ENCODE measurements around the gene ARNT2.
A peak's percentile ranks its signal among the peaks of the same experiment; 100 is the strongest.

The ARNT2 gene

DNA sequence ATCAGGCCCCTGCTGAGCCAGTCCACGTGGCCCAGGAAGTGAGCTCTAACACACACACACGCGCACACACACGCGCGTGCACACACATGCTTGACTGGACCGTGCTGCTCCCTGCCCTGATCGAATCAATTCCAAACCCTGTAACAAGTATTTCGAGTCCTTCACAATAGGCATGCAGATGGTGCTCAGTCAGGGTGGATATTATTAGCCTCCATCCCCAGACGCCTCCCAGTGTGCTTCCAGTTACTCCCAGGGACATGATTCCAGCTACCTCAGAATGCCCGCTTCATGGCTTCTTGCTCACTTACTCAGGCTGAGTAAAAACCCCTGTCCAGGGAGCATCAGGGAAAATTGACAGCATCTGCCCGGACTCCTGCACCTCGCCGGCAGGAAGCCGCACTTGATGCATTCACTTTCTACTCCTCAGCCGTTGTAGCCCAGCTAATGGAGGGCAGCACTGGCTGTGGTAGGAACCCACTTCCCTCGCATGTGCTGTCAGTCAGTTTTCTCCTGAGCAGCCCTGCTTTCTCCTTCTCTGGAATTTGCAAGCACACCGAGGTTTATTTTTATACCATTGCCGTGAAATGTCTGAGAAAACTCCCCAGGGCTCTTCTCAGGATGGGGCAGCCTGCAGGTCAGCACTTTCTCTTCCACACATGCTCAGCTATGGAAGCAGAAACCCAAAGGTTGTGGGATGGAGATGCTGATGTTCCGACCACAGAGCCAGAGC is 164.9 kb downstream of the ARNT2 start:
- Histone ChIP-seq H2BK12ac (ENCODE audit: low read length in 2 of 2) (peak overlapping the region in 1 of 2 experiments; percentile 11), H2AK5ac (ENCODE audit: low read length, severe bottlenecking) (no peak overlapping the region), H2BK15ac (ENCODE audit: low read depth, poor library complexity, severe bottlenecking) (no peak overlapping the region), H2BK120ac (ENCODE audit: low read depth, low read length) (no peak overlapping the region), H3K9me3 (ENCODE audit: control insufficient read depth, low read length) (no peaks in the 10 kb centered on the region), H3K9ac (ENCODE audit: low read length) (peak overlapping the region; percentile 56), H3K14ac (ENCODE audit: low read length in 2 of 2) (no peak overlapping the region), H3K4me2 (ENCODE audit: low read length, poor library complexity, severe bottlenecking) (no peak overlapping the region), H3K4me1 (ENCODE audit: control insufficient read depth, insufficient read depth, low read depth, low read length) (peaks cover 9% of the 10 kb centered on the region), H2BK5ac (ENCODE audit: low read depth, low read length, poor library complexity, severe bottlenecking) (no peak overlapping the region), H3K27ac (ENCODE audit: low read length, poor library complexity, severe bottlenecking) (no peak overlapping the region), H3K4me3 (ENCODE audit: insufficient read depth in 1 of 2, low read depth in 1 of 2, low read length in 2 of 2) (no peak overlapping the region), H4K91ac (ENCODE audit: low read length) (no peak overlapping the region), H3K18ac (ENCODE audit: low read depth in 1 of 2, low read length in 2 of 2) (no peak overlapping the region), H3K36me3 (ENCODE audit: control insufficient read depth in 1 of 2, insufficient read depth in 2 of 2, low read depth in 1 of 2, low read length in 2 of 2) (peaks cover 22 to 34% of the 10 kb centered on the region in 2 experiments), H3K79me1 (replicated peaks; ENCODE audit: low read length, poor library complexity, severe bottlenecking) (no peaks in the 10 kb centered on the region), H3K27me3 (ENCODE audit: control insufficient read depth in 1 of 2, insufficient read depth in 1 of 2, low read length in 2 of 2) (no peaks in the 10 kb centered on the region), H3K4ac (ENCODE audit: low read depth in 1 of 2, low read length in 2 of 2) (no peak overlapping the region), H3K23ac (ENCODE audit: low read length in 2 of 2) (no peak overlapping the region), H2AFZ (ENCODE audit: low read depth, low read length) (no peak overlapping the region), H4K8ac (ENCODE audit: low read length) (no peak overlapping the region)
- no peak for DNase-seq
- WGBS, result 86% methylated on average over 20 of the region's 20 CpGs

DNA sequence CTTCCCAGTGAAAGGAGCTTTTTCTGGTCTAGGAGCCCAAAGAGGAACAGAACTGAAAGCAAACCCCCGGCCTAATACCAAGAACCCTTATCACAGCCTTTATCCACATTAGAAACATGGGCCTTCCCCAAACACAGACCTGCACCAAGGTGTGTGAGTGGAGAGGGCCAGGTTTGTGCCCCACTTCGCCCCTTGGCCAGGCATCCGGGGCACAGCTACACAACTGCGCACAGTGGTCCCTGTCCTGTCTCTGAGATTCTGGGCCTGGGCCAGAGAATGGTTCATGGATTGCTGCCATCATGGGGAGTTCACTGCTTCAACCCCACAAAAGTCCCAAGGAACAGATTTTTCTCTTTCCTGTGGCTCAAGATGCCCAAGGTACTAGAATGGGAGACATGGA is 165.5 kb downstream of the ARNT2 start:
- no peak overlapping the region for H3K9ac ChIP-seq (ENCODE audit: low read length)
- no peak overlapping the region for H2BK15ac ChIP-seq (ENCODE audit: low read depth, poor library complexity, severe bottlenecking)
- H3K79me1 ChIP-seq (replicated peaks; ENCODE audit: low read length, poor library complexity, severe bottlenecking), result no peaks in the 10 kb centered on the region
- H3K4ac ChIP-seq (ENCODE audit: low read depth in 1 of 2, low read length in 2 of 2), result no peak overlapping the region
- no peak overlapping the region for H3K18ac ChIP-seq (ENCODE audit: low read depth in 1 of 2, low read length in 2 of 2)
- H2BK12ac ChIP-seq (ENCODE audit: low read length in 2 of 2), result no peak overlapping the region
- H4K91ac ChIP-seq (ENCODE audit: low read length), result no peak overlapping the region
- H3K36me3 ChIP-seq (ENCODE audit: control insufficient read depth in 1 of 2, insufficient read depth in 2 of 2, low read depth in 1 of 2, low read length in 2 of 2), result peaks cover 24 to 37% of the 10 kb centered on the region in 2 experiments
- whole genome bisulfite sequencing, result 100% methylated on average over 4 of the region's 4 CpGs
- H3K27me3 ChIP-seq (ENCODE audit: control insufficient read depth in 1 of 2, insufficient read depth in 1 of 2, low read length in 2 of 2), result no peaks in the 10 kb centered on the region
- H3K4me1 ChIP-seq (ENCODE audit: control insufficient read depth, insufficient read depth, low read depth, low read length), result peaks cover 9% of the 10 kb centered on the region
- no peak overlapping the region for H3K23ac ChIP-seq (ENCODE audit: low read length in 2 of 2)
- no peak overlapping the region for H2BK120ac ChIP-seq (ENCODE audit: low read depth, low read length)
- no peak overlapping the region for H4K8ac ChIP-seq (ENCODE audit: low read length)
- H3K4me3 ChIP-seq (ENCODE audit: insufficient read depth in 1 of 2, low read depth in 1 of 2, low read length in 2 of 2), result no peak overlapping the region
- no peak overlapping the region for H3K14ac ChIP-seq (ENCODE audit: low read length in 2 of 2)
- no peak overlapping the region for H2BK5ac ChIP-seq (ENCODE audit: low read depth, low read length, poor library complexity, severe bottlenecking)
- no peak overlapping the region for H2AFZ ChIP-seq (ENCODE audit: low read depth, low read length)
- no peaks in the 10 kb centered on the region for H3K9me3 ChIP-seq (ENCODE audit: control insufficient read depth, low read length)
- no peak for DNase-seq
- H3K27ac ChIP-seq (ENCODE audit: low read length, poor library complexity, severe bottlenecking), result no peak overlapping the region
- H2AK5ac ChIP-seq (ENCODE audit: low read length, severe bottlenecking), result no peak overlapping the region
- no peak overlapping the region for H3K4me2 ChIP-seq (ENCODE audit: low read length, poor library complexity, severe bottlenecking)

DNA sequence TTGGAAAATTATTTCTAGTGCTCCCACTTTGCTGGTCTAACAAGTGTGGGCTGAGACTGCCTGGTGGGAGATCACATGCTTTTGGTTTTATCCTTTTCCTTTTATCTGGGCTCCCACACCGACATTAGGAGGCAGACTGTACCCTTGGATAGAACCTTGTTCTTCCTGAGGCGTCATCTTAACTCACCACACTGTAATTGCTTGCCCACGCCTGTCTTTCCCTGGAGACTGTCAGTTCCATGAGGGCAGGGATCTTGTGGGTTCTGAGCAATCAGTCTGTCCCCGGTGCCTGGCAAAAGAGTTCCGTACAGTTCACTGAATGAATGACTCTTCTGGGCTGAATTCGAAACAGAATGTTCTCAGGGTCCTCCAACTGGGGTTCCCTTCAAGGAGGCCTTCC is 166.4 kb downstream of the ARNT2 start:
- Histone ChIP-seq H3K27me3 (ENCODE audit: control insufficient read depth in 1 of 2, insufficient read depth in 1 of 2, low read length in 2 of 2) (no peaks in the 10 kb centered on the region), H2BK5ac (ENCODE audit: low read depth, low read length, poor library complexity, severe bottlenecking) (no peak overlapping the region), H3K23ac (ENCODE audit: low read length in 2 of 2) (no peak overlapping the region), H3K27ac (ENCODE audit: low read length, poor library complexity, severe bottlenecking) (no peak overlapping the region), H4K8ac (ENCODE audit: low read length) (no peak overlapping the region), H2BK15ac (ENCODE audit: low read depth, poor library complexity, severe bottlenecking) (no peak overlapping the region), H2AK5ac (ENCODE audit: low read length, severe bottlenecking) (no peak overlapping the region), H3K18ac (ENCODE audit: low read depth in 1 of 2, low read length in 2 of 2) (no peak overlapping the region), H2BK120ac (ENCODE audit: low read depth, low read length) (no peak overlapping the region), H3K79me1 (replicated peaks; ENCODE audit: low read length, poor library complexity, severe bottlenecking) (no peaks in the 10 kb centered on the region), H3K9ac (ENCODE audit: low read length) (no peak overlapping the region), H3K4me1 (ENCODE audit: control insufficient read depth, insufficient read depth, low read depth, low read length) (peaks cover 9% of the 10 kb centered on the region), H3K14ac (ENCODE audit: low read length in 2 of 2) (no peak overlapping the region), H2AFZ (ENCODE audit: low read depth, low read length) (no peak overlapping the region), H3K4me2 (ENCODE audit: low read length, poor library complexity, severe bottlenecking) (no peak overlapping the region), H3K36me3 (ENCODE audit: control insufficient read depth in 1 of 2, insufficient read depth in 2 of 2, low read depth in 1 of 2, low read length in 2 of 2) (peaks cover 32 to 46% of the 10 kb centered on the region in 2 experiments), H3K9me3 (ENCODE audit: control insufficient read depth, low read length) (no peaks in the 10 kb centered on the region), H3K4ac (ENCODE audit: low read depth in 1 of 2, low read length in 2 of 2) (no peak overlapping the region), H3K4me3 (ENCODE audit: insufficient read depth in 1 of 2, low read depth in 1 of 2, low read length in 2 of 2) (no peak overlapping the region), H4K91ac (ENCODE audit: low read length) (no peak overlapping the region), H2BK12ac (ENCODE audit: low read length in 2 of 2) (no peak overlapping the region)
- 87% methylated on average over 6 of the region's 6 CpGs for WGBS
- DNase-seq, result no peak

GRCh38 chr15:80572337-80572736 is 168.2 kb downstream of the ARNT2 start:
- Histone ChIP-seq H3K27ac (ENCODE audit: low read length, poor library complexity, severe bottlenecking) (no peak overlapping the region), H3K4me3 (ENCODE audit: insufficient read depth in 1 of 2, low read depth in 1 of 2, low read length in 2 of 2) (no peak overlapping the region), H3K36me3 (ENCODE audit: control insufficient read depth in 1 of 2, insufficient read depth in 2 of 2, low read depth in 1 of 2, low read length in 2 of 2) (peaks cover 32 to 50% of the 10 kb centered on the region in 2 experiments), H3K4me2 (ENCODE audit: low read length, poor library complexity, severe bottlenecking) (no peak overlapping the region), H3K18ac (ENCODE audit: low read depth in 1 of 2, low read length in 2 of 2) (no peak overlapping the region), H4K91ac (ENCODE audit: low read length) (no peak overlapping the region), H3K79me1 (replicated peaks; ENCODE audit: low read length, poor library complexity, severe bottlenecking) (no peaks in the 10 kb centered on the region), H3K9ac (ENCODE audit: low read length) (no peak overlapping the region), H3K9me3 (ENCODE audit: control insufficient read depth, low read length) (no peaks in the 10 kb centered on the region), H2BK120ac (ENCODE audit: low read depth, low read length) (no peak overlapping the region), H3K4ac (ENCODE audit: low read depth in 1 of 2, low read length in 2 of 2) (no peak overlapping the region), H3K14ac (ENCODE audit: low read length in 2 of 2) (no peak overlapping the region), H3K27me3 (ENCODE audit: control insufficient read depth in 1 of 2, insufficient read depth in 1 of 2, low read length in 2 of 2) (no peaks in the 10 kb centered on the region), H3K4me1 (ENCODE audit: control insufficient read depth, insufficient read depth, low read depth, low read length) (peaks cover 9% of the 10 kb centered on the region), H2BK5ac (ENCODE audit: low read depth, low read length, poor library complexity, severe bottlenecking) (no peak overlapping the region), H2BK15ac (ENCODE audit: low read depth, poor library complexity, severe bottlenecking) (no peak overlapping the region), H2BK12ac (ENCODE audit: low read length in 2 of 2) (no peak overlapping the region), H2AFZ (ENCODE audit: low read depth, low read length) (no peak overlapping the region), H2AK5ac (ENCODE audit: low read length, severe bottlenecking) (no peak overlapping the region), H3K23ac (ENCODE audit: low read length in 2 of 2) (no peak overlapping the region), H4K8ac (ENCODE audit: low read length) (no peak overlapping the region)
- WGBS, result 96% methylated on average over 3 of the region's 3 CpGs
- no peak for DNase-seq

Data from mesenchymal stem cell (in vitro differentiated cells and primary cell).